ENCODE data around the gene ENHO. TPM values are rescaled to one million over a fixed set of nuclear protein-coding genes. Genes with fewer than 3 reads are reported as not detected.
A peak's percentile ranks its signal among the peaks of the same experiment; 100 is the strongest.

The ENHO gene
- total and polyA plus RNA-seq, 2 experiments from 2014 or later, result 1.5 to 9.4 TPM

DNA sequence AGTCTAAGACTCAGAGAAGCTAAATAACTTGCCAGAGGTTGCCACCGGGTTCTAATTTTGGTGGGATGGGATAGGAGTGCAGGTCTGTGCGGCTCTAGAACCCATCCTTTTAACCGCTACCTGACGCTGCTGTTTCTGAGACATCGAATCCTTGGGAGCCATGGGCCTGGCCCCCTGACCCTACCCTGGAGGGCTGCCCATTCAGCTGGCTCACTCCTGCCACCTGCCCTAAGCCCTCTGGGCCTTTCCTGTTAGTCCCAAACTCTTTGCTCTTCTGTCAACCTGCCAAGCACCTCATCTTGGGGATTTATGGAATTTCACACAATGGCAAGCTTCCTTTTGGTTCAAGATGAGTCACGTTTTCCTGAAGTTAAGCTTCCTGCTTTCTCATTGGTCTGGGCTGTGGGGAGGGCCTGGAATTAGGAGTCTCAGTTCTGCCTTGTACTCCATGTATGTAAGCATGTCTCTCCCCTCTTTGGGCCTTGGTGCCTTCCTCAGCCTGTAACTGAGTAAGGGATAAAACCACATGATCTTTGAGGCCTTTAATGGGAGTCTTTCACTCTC, 26.6 kb downstream of the ENHO start:
- no peak for DNase-seq (ENCODE audit: low spot score)
- Histone ChIP-seq H3K9me2 (replicated peaks; ENCODE audit: insufficient read depth) (no peaks in the 10 kb centered on the region), H2AFZ (no peak overlapping the region), H3K36me3 (replicated peaks; ENCODE audit: insufficient read depth, low read depth) (no peaks in the 10 kb centered on the region), H3K9me3 (ENCODE audit: low read depth) (no peaks in the 10 kb centered on the region), H3K4me1 (ENCODE audit: insufficient read depth) (no peaks in the 10 kb centered on the region), H3K27me3 (peaks cover 13% of the 10 kb centered on the region), H3K79me2 (no peaks in the 10 kb centered on the region), H3K27ac (no peak overlapping the region), H3K4me2 (no peak overlapping the region), H4K20me1 (ENCODE audit: insufficient read depth, poor library complexity, severe bottlenecking) (no peaks in the 10 kb centered on the region), H3K4me3 (no peak overlapping the region)
- 79% methylated on average over 6 of the region's 6 CpGs for WGBS (ENCODE audit: low lambda C conversion rate, missing lambda C conversion rate)
- TF ChIP-seq EZH2 (IDR thresholded peaks at IDR 0.05; ENCODE audit: borderline replicate concordance) (no peak), EZH2phosphoT487 (IDR thresholded peaks at IDR 0.05; ENCODE audit: low read depth, severe bottlenecking, unreplicated experiment) (no peak)
- TF ChIP-seq, protein P1, sequence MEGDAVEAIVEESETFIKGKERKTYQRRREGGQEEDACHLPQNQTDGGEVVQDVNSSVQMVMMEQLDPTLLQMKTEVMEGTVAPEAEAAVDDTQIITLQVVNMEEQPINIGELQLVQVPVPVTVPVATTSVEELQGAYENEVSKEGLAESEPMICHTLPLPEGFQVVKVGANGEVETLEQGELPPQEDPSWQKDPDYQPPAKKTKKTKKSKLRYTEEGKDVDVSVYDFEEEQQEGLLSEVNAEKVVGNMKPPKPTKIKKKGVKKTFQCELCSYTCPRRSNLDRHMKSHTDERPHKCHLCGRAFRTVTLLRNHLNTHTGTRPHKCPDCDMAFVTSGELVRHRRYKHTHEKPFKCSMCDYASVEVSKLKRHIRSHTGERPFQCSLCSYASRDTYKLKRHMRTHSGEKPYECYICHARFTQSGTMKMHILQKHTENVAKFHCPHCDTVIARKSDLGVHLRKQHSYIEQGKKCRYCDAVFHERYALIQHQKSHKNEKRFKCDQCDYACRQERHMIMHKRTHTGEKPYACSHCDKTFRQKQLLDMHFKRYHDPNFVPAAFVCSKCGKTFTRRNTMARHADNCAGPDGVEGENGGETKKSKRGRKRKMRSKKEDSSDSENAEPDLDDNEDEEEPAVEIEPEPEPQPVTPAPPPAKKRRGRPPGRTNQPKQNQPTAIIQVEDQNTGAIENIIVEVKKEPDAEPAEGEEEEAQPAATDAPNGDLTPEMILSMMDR (IDR thresholded peaks at IDR 0.05; ENCODE audit: poor library complexity), result no peak

DNA sequence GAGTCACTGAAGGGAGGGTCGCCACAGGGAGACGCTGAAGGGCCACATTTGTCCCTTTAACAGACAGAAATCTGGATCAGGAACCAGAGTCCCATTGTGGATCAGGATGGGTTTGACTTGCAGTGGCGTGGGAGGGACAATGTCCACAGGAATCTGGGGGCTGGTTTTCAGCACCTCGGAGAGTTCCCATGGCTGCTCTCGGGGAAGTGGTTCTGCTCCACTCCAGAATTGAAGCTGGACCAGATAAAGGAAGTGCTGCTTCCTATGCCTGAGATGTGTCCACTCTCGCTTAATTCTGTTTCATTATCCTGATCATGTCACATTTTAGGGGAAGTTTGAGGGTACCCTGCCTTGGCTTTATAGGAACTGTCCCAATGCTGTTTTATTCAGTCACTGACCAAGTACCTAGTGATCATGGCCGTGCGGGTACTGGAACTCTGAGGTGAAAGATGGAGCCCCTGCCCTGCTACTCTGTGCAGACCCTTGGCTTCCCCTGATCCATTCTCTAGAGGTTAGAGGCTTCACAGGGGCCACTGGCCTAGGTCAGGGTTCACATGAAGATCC, 28.7 kb downstream of the ENHO start:
- Histone ChIP-seq H3K27ac (no peak overlapping the region), H3K27me3 (peaks cover 4% of the 10 kb centered on the region), H3K4me3 (no peak overlapping the region), H3K79me2 (no peaks in the 10 kb centered on the region), H3K4me2 (no peak overlapping the region), H4K20me1 (ENCODE audit: insufficient read depth, poor library complexity, severe bottlenecking) (no peaks in the 10 kb centered on the region), H2AFZ (no peak overlapping the region), H3K4me1 (ENCODE audit: insufficient read depth) (no peaks in the 10 kb centered on the region), H3K9me2 (replicated peaks; ENCODE audit: insufficient read depth) (no peaks in the 10 kb centered on the region), H3K36me3 (replicated peaks; ENCODE audit: insufficient read depth, low read depth) (no peaks in the 10 kb centered on the region), H3K9me3 (ENCODE audit: low read depth) (no peaks in the 10 kb centered on the region)
- peak; percentile 79 for DNase-seq (ENCODE audit: low spot score)
- 36% methylated on average over 8 of the region's 8 CpGs for WGBS (ENCODE audit: low lambda C conversion rate, missing lambda C conversion rate)
- no peak for TF ChIP-seq EZH2 (IDR thresholded peaks at IDR 0.05; ENCODE audit: borderline replicate concordance)
- no peak for TF ChIP-seq EZH2phosphoT487 (IDR thresholded peaks at IDR 0.05; ENCODE audit: low read depth, severe bottlenecking, unreplicated experiment)
- TF ChIP-seq, protein P1 (IDR thresholded peaks at IDR 0.05; ENCODE audit: poor library complexity), result no peak

DNA sequence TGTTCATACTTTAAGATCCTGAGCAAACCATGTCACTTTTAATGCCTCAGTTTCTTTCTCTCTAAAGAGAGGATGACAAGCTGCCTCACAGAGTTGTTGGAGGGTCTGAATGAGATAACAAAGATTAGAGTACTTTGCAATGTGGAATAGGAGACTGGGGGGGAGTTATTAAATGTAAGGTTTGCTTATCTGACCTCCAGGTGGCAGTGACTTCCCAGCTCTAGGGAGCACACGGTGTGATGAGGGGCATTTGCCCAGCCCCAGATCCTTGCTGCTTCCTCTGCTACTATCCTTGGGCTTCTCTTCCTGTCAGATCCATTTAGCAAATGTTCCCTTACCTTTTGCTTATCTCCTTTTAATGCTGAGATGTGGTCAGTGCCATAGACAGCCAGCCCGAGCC, 30.7 kb downstream of the ENHO start:
- no peaks in the 10 kb centered on the region for H3K36me3 ChIP-seq (replicated peaks; ENCODE audit: insufficient read depth, low read depth)
- H2AFZ ChIP-seq, result no peak overlapping the region
- H3K4me1 ChIP-seq (ENCODE audit: insufficient read depth), result no peaks in the 10 kb centered on the region
- no peaks in the 10 kb centered on the region for H4K20me1 ChIP-seq (ENCODE audit: insufficient read depth, poor library complexity, severe bottlenecking)
- H3K79me2 ChIP-seq, result no peaks in the 10 kb centered on the region
- TF ChIP-seq EZH2 (IDR thresholded peaks at IDR 0.05; ENCODE audit: borderline replicate concordance), result no peak
- TF ChIP-seq, protein P1 (IDR thresholded peaks at IDR 0.05; ENCODE audit: poor library complexity), result no peak
- TF ChIP-seq EZH2phosphoT487 (IDR thresholded peaks at IDR 0.05; ENCODE audit: low read depth, severe bottlenecking, unreplicated experiment), result no peak
- no peaks in the 10 kb centered on the region for H3K9me2 ChIP-seq (replicated peaks; ENCODE audit: insufficient read depth)
- no peak overlapping the region for H3K27ac ChIP-seq
- DNase-seq (ENCODE audit: low spot score), result no peak
- no peaks in the 10 kb centered on the region for H3K9me3 ChIP-seq (ENCODE audit: low read depth)
- H3K4me3 ChIP-seq, result no peak overlapping the region
- peaks cover 11% of the 10 kb centered on the region for H3K27me3 ChIP-seq
- no peak overlapping the region for H3K4me2 ChIP-seq
- WGBS (ENCODE audit: low lambda C conversion rate, missing lambda C conversion rate), result 5% methylated on average over 1 of the region's 2 CpGs
